ENCODE data around the gene ZDHHC11B. TPM values are rescaled to one million over a fixed set of nuclear protein-coding genes. Genes with fewer than 3 reads are reported as not detected.
A peak's percentile ranks its signal among the peaks of the same experiment; 100 is the strongest.
"Not testable (repeated sequence)": the region's sequence is repeated elsewhere in the genome, so short reads cannot be mapped to it uniquely, and the experiment has no call there.

ZDHHC11B gene
- total RNA-seq, 4 donors from 2014 or later = 2.2 to 11.7 (median 6.2) TPM

DNA sequence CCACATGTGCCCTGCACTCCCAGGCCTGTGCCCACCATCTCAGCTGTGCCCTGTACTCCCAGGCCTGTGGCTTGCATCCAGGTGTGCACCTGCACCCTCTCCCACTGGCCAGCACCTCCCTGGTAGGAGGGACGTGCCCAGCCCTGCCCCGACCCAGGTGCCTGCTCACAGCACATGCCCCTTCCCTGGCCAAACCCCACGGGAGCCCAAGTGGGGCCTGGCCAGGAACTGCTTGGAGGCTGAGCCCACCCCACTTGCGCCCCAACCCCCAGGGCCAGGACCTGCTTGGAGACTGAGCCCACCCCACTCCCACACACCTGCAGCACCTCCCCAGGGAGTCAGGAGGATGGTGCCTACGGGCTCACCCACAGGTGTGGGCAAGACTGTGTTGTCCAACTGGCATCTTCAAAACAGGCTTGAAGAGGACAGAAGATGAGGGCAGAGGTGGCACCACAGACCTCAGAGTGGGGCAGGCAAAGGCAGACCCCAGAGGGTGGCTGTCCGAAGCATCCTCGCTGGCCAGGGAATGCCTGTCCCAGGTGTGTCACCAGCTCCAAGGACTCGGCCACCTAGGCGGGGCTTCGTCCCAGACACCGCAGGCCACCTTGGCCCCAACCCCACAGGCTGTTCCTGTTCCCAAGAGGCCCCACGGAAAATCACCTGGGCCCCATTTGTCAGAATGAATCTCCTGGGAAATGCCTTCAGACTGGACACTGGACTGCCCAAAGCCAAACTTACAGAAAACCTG lies 10.8 kb downstream of the ZDHHC11B start:
- Histone ChIP-seq H3K27ac (replicated peaks in 1 of 4) (no peak overlapping the region), H3K4me3 (no peak overlapping the region), H3K4me1 (peaks cover 6 to 48% (median 13%) of the 10 kb centered on the region in 4 donors), H3K27me3 (no peaks in the 10 kb centered on the region), H3K9me3 (no peaks in the 10 kb centered on the region), H3K36me3 (peaks cover 0 to 18% (median 0%) of the 10 kb centered on the region in 4 donors)
- 91% methylated on average over 10 of the region's 12 CpGs for WGBS
- intact Hi-C loops (cut with DNase I) = no loop called here
- no peak for TF ChIP-seq POLR2A (IDR thresholded peaks at IDR 0.05; ENCODE audit: low read depth)
- TF ChIP-seq POLR2AphosphoS5 (IDR thresholded peaks at IDR 0.05) = no peak
- TF ChIP-seq EP300 (IDR thresholded peaks at IDR 0.05) = no peak
- TF ChIP-seq, protein P1, sequence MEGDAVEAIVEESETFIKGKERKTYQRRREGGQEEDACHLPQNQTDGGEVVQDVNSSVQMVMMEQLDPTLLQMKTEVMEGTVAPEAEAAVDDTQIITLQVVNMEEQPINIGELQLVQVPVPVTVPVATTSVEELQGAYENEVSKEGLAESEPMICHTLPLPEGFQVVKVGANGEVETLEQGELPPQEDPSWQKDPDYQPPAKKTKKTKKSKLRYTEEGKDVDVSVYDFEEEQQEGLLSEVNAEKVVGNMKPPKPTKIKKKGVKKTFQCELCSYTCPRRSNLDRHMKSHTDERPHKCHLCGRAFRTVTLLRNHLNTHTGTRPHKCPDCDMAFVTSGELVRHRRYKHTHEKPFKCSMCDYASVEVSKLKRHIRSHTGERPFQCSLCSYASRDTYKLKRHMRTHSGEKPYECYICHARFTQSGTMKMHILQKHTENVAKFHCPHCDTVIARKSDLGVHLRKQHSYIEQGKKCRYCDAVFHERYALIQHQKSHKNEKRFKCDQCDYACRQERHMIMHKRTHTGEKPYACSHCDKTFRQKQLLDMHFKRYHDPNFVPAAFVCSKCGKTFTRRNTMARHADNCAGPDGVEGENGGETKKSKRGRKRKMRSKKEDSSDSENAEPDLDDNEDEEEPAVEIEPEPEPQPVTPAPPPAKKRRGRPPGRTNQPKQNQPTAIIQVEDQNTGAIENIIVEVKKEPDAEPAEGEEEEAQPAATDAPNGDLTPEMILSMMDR (IDR thresholded peaks at IDR 0.05) = no peak
- peak; percentile 47 for DNase-seq (ENCODE audit: extremely low spot score)

DNA sequence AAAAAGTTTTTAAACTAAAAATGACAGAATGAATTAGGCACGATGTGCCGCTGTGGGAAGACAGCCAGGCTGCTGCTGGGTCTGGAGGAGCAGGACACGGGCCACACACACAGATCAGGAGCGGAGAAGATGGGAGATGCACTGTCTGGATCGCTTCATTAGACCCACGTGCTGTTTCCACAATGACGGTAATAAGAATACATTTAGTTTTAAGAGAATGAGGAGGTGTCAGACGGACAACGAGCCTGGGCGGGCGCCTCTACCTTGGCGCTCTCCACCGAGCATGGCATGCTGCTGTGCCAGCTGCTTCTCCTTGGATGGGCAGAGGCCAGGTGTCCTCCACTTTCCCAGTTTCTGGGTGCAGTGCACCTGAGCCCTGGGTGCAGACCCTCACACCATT lies 11.6 kb downstream of the ZDHHC11B start:
- intact Hi-C loops (cut with DNase I) = not testable (repeated sequence)
- peak; percentile 24 for DNase-seq (ENCODE audit: extremely low spot score)

DNA sequence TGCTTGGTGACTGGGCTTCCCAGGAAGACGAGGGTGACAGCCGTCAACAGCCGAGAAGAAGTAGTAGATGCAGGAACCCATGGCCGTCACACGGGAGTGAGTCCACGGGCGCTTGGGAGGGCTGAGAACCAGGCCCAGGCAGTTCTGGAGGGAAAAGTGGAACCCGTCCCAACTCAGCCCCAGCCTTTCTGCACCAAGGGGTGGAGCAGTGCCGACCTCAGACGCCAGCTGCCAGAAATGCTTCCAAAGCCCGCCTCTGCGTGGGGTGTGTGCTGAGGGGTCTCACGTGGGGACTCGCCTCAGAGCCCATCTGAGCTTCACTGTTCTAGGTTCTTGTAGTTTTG lies 12.0 kb downstream of the ZDHHC11B start:
- H3K36me3 ChIP-seq = peaks cover 0 to 18% (median 0%) of the 10 kb centered on the region in 4 donors
- peak overlapping the region in 1 of 4 donors; percentile 1 for H3K27ac ChIP-seq (replicated peaks in 1 of 4)
- H3K9me3 ChIP-seq; H3K27me3 ChIP-seq; DNase-seq (ENCODE audit: extremely low spot score); H3K4me3 ChIP-seq; intact Hi-C loops (cut with DNase I): not testable (repeated sequence)
- WGBS = 87% methylated on average over 11 of the region's 14 CpGs
- H3K4me1 ChIP-seq = peaks cover 6 to 44% (median 13%) of the 10 kb centered on the region in 4 donors

More for the DNA sequence above, 11.6 kb downstream of the ZDHHC11B start:
- Histone ChIP-seq H3K36me3 (peaks cover 0 to 18% (median 0%) of the 10 kb centered on the region in 4 donors), H3K27ac (replicated peaks in 1 of 4) (peak overlapping the region in 1 of 4 donors; percentile 1), H3K4me1 (peaks cover 6 to 48% (median 13%) of the 10 kb centered on the region in 4 donors)
- WGBS = 75% methylated on average over 13 of the region's 13 CpGs
- not testable (repeated sequence) for H3K4me3 ChIP-seq, H3K9me3 ChIP-seq, H3K27me3 ChIP-seq

DNA sequence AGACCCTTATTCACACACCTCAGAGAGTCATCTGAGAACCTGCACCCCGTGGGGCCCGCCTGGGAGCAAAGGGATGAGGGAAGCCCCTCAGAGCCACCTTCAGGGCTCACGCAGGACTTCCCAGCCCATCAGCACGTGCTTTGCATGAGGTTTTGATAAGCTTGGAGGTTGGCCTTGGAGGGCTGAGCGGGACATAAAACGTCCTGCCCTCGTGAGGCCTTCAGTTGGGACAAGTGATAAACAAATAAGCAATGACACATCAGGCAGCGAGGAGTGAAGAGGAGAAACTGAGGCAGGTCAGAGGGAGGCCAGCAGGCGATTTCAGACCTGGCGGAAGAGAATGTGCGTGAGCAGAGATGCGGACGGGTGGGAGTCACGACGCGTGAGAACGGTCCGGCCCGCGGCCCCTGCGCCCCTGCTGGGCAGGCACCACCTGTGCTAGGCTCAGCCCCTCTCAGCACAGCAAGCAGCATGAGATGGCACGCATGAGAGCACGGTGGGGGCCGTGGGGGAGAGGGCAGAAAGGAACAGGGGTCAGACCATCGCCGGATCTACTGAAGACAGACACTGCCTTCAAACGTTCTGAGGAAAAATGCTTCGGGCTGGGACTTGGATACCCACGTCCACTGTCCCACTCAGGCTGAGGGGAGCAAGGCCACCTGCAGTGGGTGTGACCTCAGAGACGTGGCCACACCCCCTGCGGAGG lies 12.5 kb downstream of the ZDHHC11B start:
- H3K4me3 ChIP-seq; H3K9me3 ChIP-seq; H3K27ac ChIP-seq (replicated peaks in 1 of 4); DNase-seq (ENCODE audit: extremely low spot score); intact Hi-C loops (cut with DNase I); H3K27me3 ChIP-seq: not testable (repeated sequence)
- peaks cover 6 to 43% (median 13%) of the 10 kb centered on the region in 4 donors for H3K4me1 ChIP-seq
- H3K36me3 ChIP-seq = peaks cover 0 to 17% (median under 1%) of the 10 kb centered on the region in 4 donors
- WGBS = 76% methylated on average over 9 of the region's 31 CpGs

DNA sequence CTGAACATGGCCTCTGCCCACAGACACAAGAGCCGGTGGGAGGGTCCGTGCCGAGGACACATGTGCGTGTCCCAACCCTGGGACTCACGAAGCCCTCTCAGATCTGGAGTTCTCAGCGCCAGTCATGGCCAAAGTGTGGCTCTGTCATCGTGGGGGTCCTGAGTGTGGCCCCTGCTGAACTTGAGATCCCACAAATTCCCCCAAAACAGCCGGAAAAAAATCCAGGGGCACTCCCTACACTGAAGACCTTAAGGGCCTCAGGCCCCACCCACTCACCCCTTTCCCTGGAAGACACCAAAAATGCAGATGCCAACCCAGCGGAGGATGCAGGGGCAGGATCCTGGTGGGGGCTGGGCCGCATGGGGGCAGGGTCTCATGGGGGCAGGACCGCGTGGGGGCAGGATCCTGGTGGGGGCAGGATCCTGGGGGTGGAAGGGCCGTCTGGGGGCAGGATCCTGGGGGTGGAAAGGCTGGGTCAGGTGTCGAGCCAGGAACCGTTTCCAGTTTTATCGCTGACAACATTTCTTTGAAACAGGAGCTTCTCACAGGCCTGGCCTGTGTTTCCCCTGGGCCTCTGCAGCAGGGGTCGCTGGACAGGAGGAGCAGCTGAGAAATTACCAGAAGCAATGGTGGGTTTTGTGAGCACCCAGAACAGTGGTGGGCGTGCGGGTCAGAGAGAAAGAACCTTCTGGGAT lies 13.3 kb downstream of the ZDHHC11B start:
- H3K27ac ChIP-seq (replicated peaks in 1 of 4); DNase-seq (ENCODE audit: extremely low spot score); H3K27me3 ChIP-seq; H3K9me3 ChIP-seq; H3K4me3 ChIP-seq; intact Hi-C loops (cut with DNase I): not testable (repeated sequence)
- 86% methylated on average over 17 of the region's 19 CpGs for WGBS
- Histone ChIP-seq H3K36me3 (peaks cover 3 to 20% (median 8%) of the 10 kb centered on the region in 4 donors), H3K4me1 (peaks cover 3 to 37% (median 11%) of the 10 kb centered on the region in 4 donors)

DNA sequence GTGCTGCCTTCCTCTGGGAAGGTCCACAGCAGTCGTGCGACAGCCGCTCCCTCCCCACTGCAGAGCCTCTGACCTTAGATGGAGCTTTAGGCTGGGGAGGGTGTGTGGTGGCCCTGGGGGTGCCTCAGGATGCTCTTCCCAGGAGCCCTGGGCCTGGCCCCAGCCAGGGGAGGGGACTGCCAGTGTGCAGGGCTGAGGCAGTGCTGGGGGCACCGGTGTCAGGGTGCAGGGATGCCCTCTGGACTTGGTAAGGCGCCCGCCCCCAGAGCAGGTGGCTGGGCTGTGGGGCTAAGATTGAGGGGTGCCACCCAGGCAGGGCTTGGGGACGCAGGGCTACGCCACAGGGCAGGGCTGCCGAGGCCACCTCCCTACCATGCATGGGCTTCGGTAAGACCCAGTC lies 13.9 kb downstream of the ZDHHC11B start:
- H3K9me3 ChIP-seq; H3K4me3 ChIP-seq; H3K27ac ChIP-seq (replicated peaks in 1 of 4); DNase-seq (ENCODE audit: extremely low spot score); intact Hi-C loops (cut with DNase I); H3K27me3 ChIP-seq: not testable (repeated sequence)
- 89% methylated on average over 4 of the region's 10 CpGs for WGBS
- Histone ChIP-seq H3K36me3 (peaks cover 5 to 20% (median 15%) of the 10 kb centered on the region in 4 donors), H3K4me1 (peaks cover 0 to 30% (median 11%) of the 10 kb centered on the region in 4 donors)

DNA sequence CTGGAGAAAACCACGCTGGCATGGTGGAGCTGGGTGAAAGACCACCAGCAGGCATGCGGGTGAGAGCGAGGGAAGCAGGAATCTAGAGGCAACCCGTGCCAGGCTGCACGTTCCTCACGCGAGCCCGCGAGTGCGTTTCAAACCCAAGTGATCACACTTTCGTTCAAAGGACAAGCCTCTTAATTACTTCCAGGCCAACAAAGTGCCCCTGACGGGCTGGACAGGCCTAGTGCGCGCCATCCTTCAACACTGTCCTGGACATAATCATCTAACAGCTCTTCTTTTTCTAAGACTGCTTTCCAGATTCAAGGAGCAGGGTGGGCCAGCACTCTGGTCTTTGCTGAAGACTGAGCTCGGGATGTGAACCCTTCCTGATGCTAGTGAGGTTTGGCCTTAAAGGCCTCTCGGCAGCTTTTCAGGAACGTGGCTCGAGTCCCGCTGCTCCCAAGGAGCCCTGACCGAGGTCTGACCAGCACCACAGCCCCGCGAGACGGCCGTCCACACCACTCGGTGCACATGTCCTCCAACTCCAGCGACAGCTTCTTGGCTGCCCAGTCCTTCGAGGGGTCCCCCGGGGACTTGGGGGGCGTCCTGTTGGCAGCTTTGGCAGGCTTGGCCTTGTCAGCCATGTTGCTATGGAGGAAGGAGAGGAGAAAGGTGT lies 14.9 kb downstream of the ZDHHC11B start:
- H3K27ac ChIP-seq (replicated peaks in 1 of 4) = not testable (repeated sequence)
- 91% methylated on average over 28 of the region's 29 CpGs for WGBS

More for the DNA sequence above, 14.9 kb downstream of the ZDHHC11B start:
- DNase-seq (ENCODE audit: extremely low spot score); H3K9me3 ChIP-seq; H3K27me3 ChIP-seq; H3K4me3 ChIP-seq: not testable (repeated sequence)
- Histone ChIP-seq H3K4me1 (peaks cover 0 to 23% (median 11%) of the 10 kb centered on the region in 4 donors), H3K36me3 (peaks cover 5 to 26% (median 19%) of the 10 kb centered on the region in 4 donors)
- intact Hi-C loops (cut with DNase I) = loop anchor here (10.0 kb wide), 1 partner anchor 95 kb away; no protein-coding TSS in a partner anchor

Data from esophagus muscularis mucosa (tissue), 4 donors.